ENCODE data around the gene TGFBR2.

The TGFBR2 gene

GRCh38 chr3:30598668-30599545, 7.5 kb upstream of the TGFBR2 start:
- DNase-seq (ENCODE audit: low read depth): no peak
- no peak overlapping the region for H3K4me3 ChIP-seq (ENCODE audit: low read depth, low read length)
- in situ Hi-C loops (cut with HindIII; ENCODE audit: low sequenced_read_pairs): loop anchor here (5.0 kb wide), 1 partner anchor 37 kb away; no protein-coding TSS in a partner anchor
- TF ChIP-seq CTCF (IDR thresholded peaks at IDR 0.05; ENCODE audit: low read depth, low read length, missing control alignments): no peak

- no peak for DNase-seq (ENCODE audit: low read depth)
- in situ Hi-C loops (cut with HindIII; ENCODE audit: low sequenced_read_pairs): loop anchor here (5.0 kb wide), 1 partner anchor 88 kb away; no protein-coding TSS in a partner anchor
Observed at GRCh38 chr3:30600572-30600971, 5.8 kb upstream of the TGFBR2 start.

GRCh38 chr3:30602946-30603345, 3.5 kb upstream of the TGFBR2 start:
- no peak for TF ChIP-seq CTCF (IDR thresholded peaks at IDR 0.05; ENCODE audit: low read depth, low read length, missing control alignments)
- no peak overlapping the region for H3K4me3 ChIP-seq (ENCODE audit: low read depth, low read length)
- DNase-seq (ENCODE audit: low read depth): no peak
- in situ Hi-C loops (cut with HindIII; ENCODE audit: low sequenced_read_pairs): loop anchor here (5.0 kb wide), 1 partner anchor 91 kb away; no protein-coding TSS in a partner anchor

More at GRCh38 chr3:30600572-30600971, 5.8 kb upstream of the TGFBR2 start:
- no peak for TF ChIP-seq CTCF (IDR thresholded peaks at IDR 0.05; ENCODE audit: low read depth, low read length, missing control alignments)
- no peak overlapping the region for H3K4me3 ChIP-seq (ENCODE audit: low read depth, low read length)

GRCh38 chr3:30604093-30604492, 2.3 kb upstream of the TGFBR2 start:
- no peak for DNase-seq (ENCODE audit: low read depth)
- TF ChIP-seq CTCF (IDR thresholded peaks at IDR 0.05; ENCODE audit: low read depth, low read length, missing control alignments): no peak
- no peak overlapping the region for H3K4me3 ChIP-seq (ENCODE audit: low read depth, low read length)
- in situ Hi-C loops (cut with HindIII; ENCODE audit: low sequenced_read_pairs): loop anchor here (5.0 kb wide), 1 partner anchor 92 kb away; no protein-coding TSS in a partner anchor

- no peak overlapping the region for H3K4me3 ChIP-seq (ENCODE audit: low read depth, low read length)
- no peak for DNase-seq (ENCODE audit: low read depth)
- in situ Hi-C loops (cut with HindIII; ENCODE audit: low sequenced_read_pairs): loop anchor here (5.0 kb wide), 1 partner anchor 92 kb away; no protein-coding TSS in a partner anchor
- TF ChIP-seq CTCF (IDR thresholded peaks at IDR 0.05; ENCODE audit: low read depth, low read length, missing control alignments): no peak
Observed at GRCh38 chr3:30604558-30604957, 1.8 kb upstream of the TGFBR2 start.

GRCh38 chr3:30605005-30605404, 1.4 kb upstream of the TGFBR2 start:
- DNase-seq (ENCODE audit: low read depth): no peak
- H3K4me3 ChIP-seq (ENCODE audit: low read depth, low read length): no peak overlapping the region
- in situ Hi-C loops (cut with HindIII; ENCODE audit: low sequenced_read_pairs): no loop called here
- TF ChIP-seq CTCF (IDR thresholded peaks at IDR 0.05; ENCODE audit: low read depth, low read length, missing control alignments): no peak
